GM12892 (cell line): ENCODE data around the gene PCNT.

Experiments
- DNase-seq: peaks from one replicate; pipeline ENCODE4 v3.0.0; 2011; ENCODE audit not compliant: insufficient read length
- FAIRE-seq: peaks from 2 replicates; lab custom pipeline; 2011; peaks lifted over from hg19 to GRCh38; lab: Jason Lieb, UNC
- POLR2A ChIP-seq: IDR thresholded peaks from 2 replicates; pipeline ENCODE4 v1.6.1; 2011; ENCODE audit warnings: low read depth, low read length, control low read depth
- POLR2AphosphoS5 ChIP-seq: IDR thresholded peaks from 2 replicates; pipeline ENCODE4 v1.6.1; 2011; ENCODE audit warnings: low read depth, low read length, control low read depth
- TAF1 ChIP-seq: IDR thresholded peaks from 2 replicates; pipeline ENCODE4 v1.6.1; 2011; ENCODE audit warnings: low read depth, mild to moderate bottlenecking, control low read depth, low read length, borderline replicate concordance

Gene PCNT

DNA sequence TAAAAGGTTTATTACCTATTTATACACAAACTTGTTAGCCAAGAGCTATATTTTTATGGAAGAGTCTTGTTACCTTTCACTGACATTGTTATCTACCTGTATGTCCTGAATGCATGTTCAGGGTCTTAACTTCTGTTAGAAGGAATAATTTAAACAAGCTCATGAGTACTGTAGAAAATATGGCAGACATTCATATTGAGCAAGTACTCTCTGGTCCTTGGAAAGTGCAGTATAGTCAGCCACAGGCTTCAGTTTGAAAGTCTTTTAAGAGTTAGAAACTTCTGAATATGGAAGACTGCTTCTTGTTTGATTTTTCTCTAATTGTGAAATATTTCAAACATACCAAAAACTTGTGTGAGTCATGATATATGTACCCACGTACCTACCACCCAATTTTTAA is 151.3 kb downstream of the PCNT start:
- TF ChIP-seq POLR2A (no peak), TAF1 (no peak), POLR2AphosphoS5 (no peak)
- DNase-seq (no peak), FAIRE-seq (no peak)

DNA sequence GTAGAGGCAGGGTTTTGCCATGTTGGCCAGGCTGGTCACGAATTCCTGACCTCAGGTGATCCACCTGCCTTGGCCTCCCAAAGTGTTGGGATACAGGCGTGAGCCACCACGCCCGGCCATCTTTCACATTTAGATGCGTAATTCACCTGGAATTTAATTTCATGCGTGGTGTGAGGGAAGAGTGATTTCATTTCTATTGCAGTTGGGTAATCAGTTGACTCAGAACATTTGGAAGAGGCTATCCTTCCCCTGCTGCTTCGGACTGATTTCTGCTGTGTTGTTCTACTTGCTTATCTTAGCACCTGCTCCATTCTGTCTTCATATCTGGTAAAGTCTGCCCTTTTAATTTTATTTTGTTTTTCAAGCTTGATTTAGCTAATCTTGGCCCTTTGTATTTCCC is 153.8 kb downstream of the PCNT start:
- TF ChIP-seq POLR2A: no peak
- TF ChIP-seq TAF1: no peak
- TF ChIP-seq POLR2AphosphoS5: no peak
- no peak for FAIRE-seq

DNA sequence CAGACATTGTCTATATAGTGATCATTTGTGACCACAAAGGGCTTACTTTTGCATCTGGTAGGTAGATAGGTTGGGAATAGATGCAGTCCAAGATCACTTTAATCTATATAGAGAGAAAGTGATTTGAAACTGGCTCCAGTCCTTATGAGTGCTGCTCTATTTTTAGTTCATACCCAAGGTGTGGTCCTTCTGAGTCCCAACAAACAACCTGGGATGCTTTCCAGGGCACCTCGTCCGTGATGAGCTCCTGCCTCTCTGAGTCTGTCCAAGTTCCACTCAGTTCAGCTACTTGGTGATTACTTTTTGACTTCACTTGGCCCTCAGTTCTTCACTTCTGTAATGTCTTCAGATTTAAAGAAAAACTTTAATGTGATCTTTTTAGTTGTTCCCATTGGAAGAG is 155.0 kb downstream of the PCNT start:
- FAIRE-seq: no peak
- DNase-seq: no peak
- TF ChIP-seq POLR2A (no peak), TAF1 (no peak), POLR2AphosphoS5 (no peak)

More for the DNA sequence above, 153.8 kb downstream of the PCNT start:
- no peak for DNase-seq

DNA sequence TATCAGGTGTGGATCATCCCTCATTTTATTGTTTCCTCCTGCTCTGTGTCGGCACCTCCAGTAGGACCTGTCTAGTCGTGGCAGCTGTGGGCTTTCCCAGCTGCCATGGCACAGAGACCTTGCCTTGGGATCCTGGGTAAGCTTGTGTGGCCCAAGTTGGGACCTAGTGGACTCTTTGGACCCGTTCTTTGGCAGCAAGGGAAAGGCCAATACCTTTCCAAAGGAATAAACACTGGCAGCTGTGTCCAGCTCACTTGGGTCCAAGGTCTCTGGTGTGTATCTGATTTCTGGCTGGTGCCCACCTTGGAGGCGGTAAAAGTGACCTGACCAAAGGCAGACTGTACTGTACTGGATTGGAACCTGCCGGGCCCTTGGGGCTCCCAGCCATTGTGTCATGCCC is 156.5 kb downstream of the PCNT start:
- FAIRE-seq: no peak
- TF ChIP-seq TAF1 (no peak), POLR2AphosphoS5 (no peak), POLR2A (no peak)
- no peak for DNase-seq

DNA sequence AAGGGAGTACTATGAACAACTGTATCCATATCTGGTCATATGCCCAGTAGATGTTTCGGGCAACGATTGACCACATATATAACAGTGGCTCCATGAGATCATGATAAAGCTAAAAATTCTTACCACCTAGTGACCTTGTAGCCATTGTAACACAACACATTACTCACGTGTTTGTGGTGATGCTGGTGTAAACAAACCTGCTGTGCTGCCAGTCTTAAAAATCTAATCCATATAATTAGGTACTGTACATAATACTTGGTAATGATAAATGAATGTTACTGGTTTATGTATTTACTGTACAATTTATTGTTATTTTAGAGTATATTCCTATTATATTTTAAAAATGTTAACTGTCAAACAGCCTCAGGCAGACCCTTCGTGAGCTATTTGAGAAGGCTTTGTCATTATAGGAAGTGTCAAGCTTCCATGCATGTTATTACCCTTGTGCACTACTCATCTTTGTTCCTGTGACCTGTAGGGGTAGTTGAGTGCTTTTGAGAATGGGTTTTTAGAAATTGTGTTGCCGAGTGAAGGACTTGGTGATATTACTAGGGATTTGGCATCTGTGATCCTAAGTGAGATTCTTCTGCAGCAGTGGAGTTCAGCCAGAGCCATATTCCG is 158.4 kb downstream of the PCNT start:
- FAIRE-seq (no peak), DNase-seq (no peak)
- no peak for TF ChIP-seq POLR2AphosphoS5
- TF ChIP-seq TAF1: no peak
- TF ChIP-seq POLR2A: no peak

DNA sequence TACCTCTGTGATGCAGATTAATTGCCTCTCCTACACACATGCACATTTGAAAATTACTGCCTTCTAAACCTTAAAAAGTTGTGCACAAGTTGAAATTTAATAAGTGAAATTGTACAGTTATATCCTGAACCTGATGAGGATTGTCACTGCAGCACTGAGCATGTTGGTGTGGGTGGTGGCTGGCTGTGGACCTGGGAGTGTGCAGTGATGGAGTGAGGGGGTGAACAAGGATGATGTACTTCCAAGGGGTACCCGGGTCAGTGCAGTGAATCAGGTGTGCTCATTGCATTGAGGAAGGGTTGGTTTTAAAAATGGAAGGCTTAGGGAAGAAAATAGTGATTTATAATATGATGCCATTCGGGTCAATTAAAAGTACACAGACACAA is 158.9 kb downstream of the PCNT start:
- no peak for FAIRE-seq
- TF ChIP-seq POLR2A: no peak
- TF ChIP-seq POLR2AphosphoS5: no peak
- TF ChIP-seq TAF1: no peak
- DNase-seq: no peak

DNA sequence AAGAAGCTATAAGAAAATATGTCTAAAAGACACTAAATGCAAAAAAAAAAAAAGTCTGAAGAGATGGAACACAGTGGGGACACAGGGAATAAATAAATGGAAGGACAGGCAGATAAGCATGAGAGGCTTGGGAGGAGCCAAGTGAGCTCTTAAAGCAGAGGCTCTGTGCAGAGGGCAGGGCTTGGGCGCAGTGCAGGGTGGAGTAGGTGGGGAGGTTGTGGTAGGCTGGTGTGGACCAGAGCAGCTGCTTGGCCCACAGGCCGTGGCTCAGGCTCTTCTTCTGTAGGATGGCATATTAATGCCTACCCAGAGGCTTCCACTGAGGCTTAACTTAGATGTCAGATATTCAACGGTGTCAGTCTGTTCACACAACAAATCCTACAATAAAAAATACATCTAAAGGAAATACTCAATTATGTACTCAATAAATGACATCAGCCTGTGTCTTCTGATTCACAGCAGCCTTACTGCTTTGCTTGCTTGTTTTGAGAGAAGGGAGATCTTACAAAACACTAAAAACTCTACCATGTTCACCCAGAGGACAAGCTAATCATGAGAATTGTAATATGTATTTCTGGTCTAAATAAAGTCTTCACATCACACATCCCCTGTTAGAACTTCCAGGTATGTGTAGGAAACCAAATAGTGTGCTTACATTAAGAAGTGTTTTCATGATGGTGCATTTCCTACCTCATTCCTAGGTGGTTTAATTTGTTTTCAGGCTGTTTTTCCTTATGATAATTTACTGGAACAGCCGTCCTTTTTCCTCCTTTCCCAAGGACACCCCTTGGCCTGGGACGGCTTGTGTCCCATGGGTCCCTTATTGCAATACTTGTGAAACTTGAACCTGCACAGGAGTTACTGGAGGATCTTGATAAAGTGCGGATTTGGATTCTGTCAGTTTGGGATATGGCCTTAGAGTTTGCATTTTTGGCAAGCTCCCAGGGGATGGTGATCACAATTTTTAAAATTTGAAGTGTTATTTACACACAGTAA is 159.6 kb downstream of the PCNT start:
- TF ChIP-seq TAF1: no peak
- no peak for TF ChIP-seq POLR2AphosphoS5
- TF ChIP-seq POLR2A: no peak
- DNase-seq (no peak), FAIRE-seq (no peak)

DNA sequence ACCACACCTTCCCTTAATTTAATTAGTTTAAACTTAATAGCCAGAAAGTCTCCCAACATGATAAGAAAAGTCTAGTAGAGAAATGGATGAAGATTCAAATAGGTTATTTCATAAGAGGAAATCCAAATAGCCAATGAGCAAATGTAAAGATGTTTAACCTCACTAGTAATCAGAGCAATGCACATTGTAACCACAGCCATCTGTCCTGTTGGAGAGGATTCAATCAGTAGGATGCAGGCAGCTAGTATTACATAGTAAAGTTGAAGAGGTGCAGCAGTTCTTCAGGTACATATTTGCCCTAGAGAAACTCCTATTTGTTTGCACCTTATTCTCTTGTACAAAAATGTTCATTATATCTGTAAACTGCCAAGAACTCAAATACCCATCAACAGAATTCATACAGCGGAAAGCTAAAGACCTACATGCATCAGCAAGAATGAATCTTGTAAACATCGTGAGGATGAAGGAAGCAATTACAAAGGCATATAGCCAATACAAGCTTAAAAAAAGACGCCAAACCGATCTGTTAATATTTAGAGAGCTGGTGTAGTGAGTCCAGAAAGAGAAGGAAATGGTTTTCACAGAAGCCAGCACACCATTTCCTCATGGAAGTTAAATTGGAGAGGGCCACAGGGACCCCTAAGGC is 162.6 kb downstream of the PCNT start:
- no peak for DNase-seq

DNA sequence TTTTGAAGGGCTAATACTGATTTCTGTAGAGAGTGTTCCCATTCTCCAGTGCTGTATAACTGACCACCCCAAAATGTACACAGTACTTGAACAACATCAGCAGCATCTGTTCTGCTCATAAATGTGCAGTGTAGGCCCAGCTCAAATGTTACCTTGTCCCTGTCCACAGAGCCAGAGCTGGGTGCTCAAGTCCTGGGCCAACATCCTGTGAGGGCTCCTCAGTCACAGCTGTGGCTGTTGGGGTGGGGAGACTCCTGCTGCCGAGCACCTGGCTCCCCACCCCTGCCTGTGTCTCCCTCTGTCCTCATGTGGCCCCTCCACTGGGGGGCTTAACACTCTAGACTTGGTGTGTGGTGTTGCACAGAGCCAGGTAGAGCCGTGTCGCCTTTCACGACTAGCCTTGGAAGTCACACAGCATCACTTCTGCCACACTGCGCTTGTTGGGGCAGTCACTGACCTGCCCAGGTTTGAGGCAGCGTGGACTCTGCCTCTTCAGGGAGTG is 165.3 kb downstream of the PCNT start:
- DNase-seq: no peak
- no peak for TF ChIP-seq TAF1
- no peak for TF ChIP-seq POLR2AphosphoS5
- TF ChIP-seq POLR2A: no peak
- no peak for FAIRE-seq

More for the DNA sequence above, 162.6 kb downstream of the PCNT start:
- no peak for FAIRE-seq
- TF ChIP-seq POLR2A: no peak
- TF ChIP-seq TAF1: no peak
- no peak for TF ChIP-seq POLR2AphosphoS5

DNA sequence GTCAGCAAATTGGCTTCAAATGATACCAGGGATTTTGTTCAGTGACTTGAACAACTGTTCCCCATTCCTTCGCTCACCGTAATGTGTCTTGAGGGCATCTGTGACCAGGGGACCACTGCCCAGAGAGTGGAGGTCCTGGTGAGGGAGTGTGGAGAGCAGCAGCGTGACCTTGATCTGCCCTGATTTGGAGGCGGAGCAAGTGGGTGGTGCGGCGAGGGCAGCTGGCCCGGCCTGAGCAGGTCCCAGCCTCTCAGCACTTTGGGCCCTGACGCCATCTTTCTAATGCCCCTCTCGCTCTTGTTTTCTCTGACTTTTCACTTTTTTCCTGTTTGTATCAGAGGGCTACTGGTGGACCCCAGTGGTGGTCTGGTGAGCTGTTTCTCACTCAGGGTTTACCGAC is 165.8 kb downstream of the PCNT start:
- no peak for TF ChIP-seq POLR2AphosphoS5
- TF ChIP-seq POLR2A: no peak
- TF ChIP-seq TAF1: no peak
- FAIRE-seq (no peak), DNase-seq (no peak)

DNA sequence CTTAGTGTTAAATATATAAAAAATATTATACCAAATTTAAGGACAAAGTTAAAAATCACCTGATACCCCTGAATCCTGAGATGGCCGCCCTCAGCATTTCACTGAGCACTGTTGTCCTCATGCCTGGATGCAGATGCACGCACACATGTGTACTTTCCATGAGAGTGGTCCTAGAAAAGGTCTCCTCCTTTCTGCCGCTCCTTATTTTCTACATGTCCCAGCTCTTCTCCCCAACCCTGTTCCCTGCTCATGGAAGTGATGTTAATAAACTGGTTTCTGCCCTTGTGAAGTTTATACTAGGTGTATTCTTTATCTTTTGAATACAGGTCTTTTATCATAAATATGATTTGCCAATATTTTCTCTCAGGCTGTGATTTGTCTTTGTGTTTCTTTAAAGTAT is 167.6 kb downstream of the PCNT start:
- TF ChIP-seq POLR2A (no peak), TAF1 (no peak), POLR2AphosphoS5 (no peak)
- FAIRE-seq (no peak), DNase-seq (no peak)
